Measurements from ENCODE around the gene PTCHD1. TPM values are rescaled to one million over a fixed set of nuclear protein-coding genes. Genes with fewer than 3 reads are reported as not detected.

PTCHD1 gene
- total RNA-seq, 1 donor from 2014 or later = 0.17 TPM

- Histone ChIP-seq H3K27me3 (ENCODE audit: control insufficient read depth, insufficient read depth, low read length) (peaks cover 36% of the 10 kb centered on the region), H3K36me3 (ENCODE audit: control insufficient read depth, insufficient read depth, low read length) (no peaks in the 10 kb centered on the region), H3K4me3 (ENCODE audit: low read depth, low read length) (no peak overlapping the region)
- no peak for TF ChIP-seq CTCF (IDR thresholded peaks at IDR 0.05; ENCODE audit: insufficient read depth, low read length, poor library complexity, severe bottlenecking)
- DNase-seq (ENCODE audit: low read depth) = no peak
Measured at GRCh38 chrX:23331701-23332100, 2.9 kb upstream of the PTCHD1 start.

- H3K27me3 ChIP-seq (ENCODE audit: control insufficient read depth, insufficient read depth, low read length) = peaks cover 36% of the 10 kb centered on the region
- no peak for DNase-seq (ENCODE audit: low read depth)
- no peak overlapping the region for H3K4me3 ChIP-seq (ENCODE audit: low read depth, low read length)
- TF ChIP-seq CTCF (IDR thresholded peaks at IDR 0.05; ENCODE audit: insufficient read depth, low read length, poor library complexity, severe bottlenecking) = no peak
- H3K36me3 ChIP-seq (ENCODE audit: control insufficient read depth, insufficient read depth, low read length) = no peaks in the 10 kb centered on the region
Measured at GRCh38 chrX:23332101-23332887, 2.4 kb upstream of the PTCHD1 start.

- TF ChIP-seq CTCF (IDR thresholded peaks at IDR 0.05; ENCODE audit: insufficient read depth, low read length, poor library complexity, severe bottlenecking) = no peak
- Histone ChIP-seq H3K36me3 (ENCODE audit: control insufficient read depth, insufficient read depth, low read length) (no peaks in the 10 kb centered on the region), H3K27me3 (ENCODE audit: control insufficient read depth, insufficient read depth, low read length) (peaks cover 36% of the 10 kb centered on the region), H3K4me3 (ENCODE audit: low read depth, low read length) (no peak overlapping the region)
- no peak for DNase-seq (ENCODE audit: low read depth)
Measured at GRCh38 chrX:23332888-23333821, 1.5 kb upstream of the PTCHD1 start.

GRCh38 chrX:23333842-23334520 lies 668 bp upstream of the PTCHD1 start:
- no peaks in the 10 kb centered on the region for H3K36me3 ChIP-seq (ENCODE audit: control insufficient read depth, insufficient read depth, low read length)
- no peak for TF ChIP-seq CTCF (IDR thresholded peaks at IDR 0.05; ENCODE audit: insufficient read depth, low read length, poor library complexity, severe bottlenecking)
- DNase-seq (ENCODE audit: low read depth) = no peak
- peak overlapping the region; percentile 10 for H3K4me3 ChIP-seq (ENCODE audit: low read depth, low read length)
- H3K27me3 ChIP-seq (ENCODE audit: control insufficient read depth, insufficient read depth, low read length) = peaks cover 35% of the 10 kb centered on the region

GRCh38 chrX:23334521-23334847 lies 165 bp upstream of the PTCHD1 start:
- Histone ChIP-seq H3K4me3 (ENCODE audit: low read depth, low read length) (peak overlapping the region; percentile 22), H3K27me3 (ENCODE audit: control insufficient read depth, insufficient read depth, low read length) (peaks cover 35% of the 10 kb centered on the region), H3K36me3 (ENCODE audit: control insufficient read depth, insufficient read depth, low read length) (no peaks in the 10 kb centered on the region)
- no peak for TF ChIP-seq CTCF (IDR thresholded peaks at IDR 0.05; ENCODE audit: insufficient read depth, low read length, poor library complexity, severe bottlenecking)
- DNase-seq (ENCODE audit: low read depth) = no peak
